ELF-1 (cell line): ENCODE data around the gene JPH2.
"Not testable (repeated sequence)": the region's sequence is repeated elsewhere in the genome, so short reads cannot be mapped to it uniquely, and the experiment has no call there.

Source experiments
- DNase-seq: peaks from one replicate; pipeline ENCODE4 v3.0.0-alpha.2; 2016; ENCODE audit warnings: low read depth, low spot score

Gene JPH2

DNA sequence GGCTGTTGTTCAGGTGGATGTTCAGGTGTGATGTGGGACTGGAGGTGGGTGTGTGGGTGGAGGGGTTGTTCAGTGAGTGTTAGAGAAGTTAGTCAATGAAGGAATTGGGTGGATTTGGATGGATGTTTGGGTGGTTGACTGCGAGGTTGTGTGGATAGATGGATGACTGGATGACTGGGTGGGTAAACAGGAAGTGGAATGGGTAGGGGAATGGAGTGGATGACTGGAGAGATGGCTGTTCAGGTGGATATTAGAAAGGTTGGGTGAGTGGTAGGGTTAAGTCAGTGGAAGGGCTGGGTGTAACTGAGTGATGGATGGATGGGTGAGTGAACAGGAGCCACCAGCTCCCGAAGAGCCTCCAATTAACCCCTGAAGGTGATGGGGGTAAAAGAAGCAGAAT is 27.9 kb downstream of the JPH2 start:
- DNase-seq: no peak

DNA sequence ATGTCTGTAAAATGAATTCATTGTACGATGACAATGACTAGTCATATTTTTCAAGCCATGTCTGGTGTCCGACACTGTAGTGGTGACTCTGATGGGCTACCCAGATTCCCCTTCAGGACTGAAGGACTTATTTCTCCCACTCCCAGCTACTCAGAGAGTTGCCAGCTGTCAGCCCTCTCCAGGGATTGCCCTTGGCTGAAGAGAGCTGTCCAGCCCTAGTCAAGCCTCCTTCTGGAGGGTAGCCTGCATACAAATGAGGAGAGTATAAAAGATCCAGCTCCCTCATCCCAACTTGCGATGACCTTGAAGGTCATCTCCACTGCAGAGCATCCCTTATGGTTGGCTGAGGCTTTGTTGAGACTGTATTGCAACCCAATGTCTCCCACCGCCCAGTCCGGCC is 29.9 kb downstream of the JPH2 start:
- DNase-seq: no peak

DNA sequence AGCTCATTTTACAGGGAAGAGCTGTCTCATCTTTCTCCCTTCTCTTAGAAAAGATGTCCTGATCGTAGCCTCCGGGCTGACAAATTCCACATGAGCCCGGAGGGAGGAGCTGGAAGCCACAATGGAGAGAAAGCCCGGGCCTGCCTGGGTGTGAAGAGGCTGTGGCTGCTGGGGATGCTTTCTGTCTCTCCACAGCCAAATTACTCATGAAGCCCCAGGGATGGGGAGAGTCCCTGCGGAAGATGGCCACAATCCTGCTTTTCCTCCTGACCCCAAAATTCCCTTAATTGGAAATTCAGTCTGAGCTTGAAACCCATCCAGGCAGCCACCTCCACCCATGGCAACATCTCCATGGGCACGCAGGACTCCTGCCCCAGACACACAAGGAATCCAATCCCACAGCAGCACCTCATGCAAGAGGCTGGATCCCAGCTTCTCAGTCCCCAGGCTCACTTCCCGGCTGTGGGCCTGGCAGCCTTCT is 32.4 kb downstream of the JPH2 start:
- DNase-seq: peak; percentile 67

DNA sequence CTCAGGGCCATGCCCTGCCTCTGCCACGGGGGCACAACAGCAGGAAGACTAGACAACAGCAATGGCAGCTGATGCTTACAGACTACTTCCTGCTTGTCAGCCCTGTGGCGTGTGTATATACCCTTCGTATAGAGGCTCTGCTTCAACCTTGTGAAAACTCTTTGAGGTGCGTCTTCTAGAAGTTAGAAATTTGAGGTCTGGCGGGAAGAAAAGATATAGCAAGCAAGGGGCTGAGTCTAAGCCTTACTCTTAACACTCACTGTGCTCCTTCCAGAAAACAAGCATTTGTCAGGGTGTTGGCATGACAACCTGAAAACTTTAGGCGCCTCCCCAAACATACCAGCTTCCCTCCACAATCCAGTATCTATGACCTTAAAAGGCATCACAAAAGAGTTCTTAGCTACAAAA is 33.3 kb downstream of the JPH2 start:
- DNase-seq: peak; percentile 39

DNA sequence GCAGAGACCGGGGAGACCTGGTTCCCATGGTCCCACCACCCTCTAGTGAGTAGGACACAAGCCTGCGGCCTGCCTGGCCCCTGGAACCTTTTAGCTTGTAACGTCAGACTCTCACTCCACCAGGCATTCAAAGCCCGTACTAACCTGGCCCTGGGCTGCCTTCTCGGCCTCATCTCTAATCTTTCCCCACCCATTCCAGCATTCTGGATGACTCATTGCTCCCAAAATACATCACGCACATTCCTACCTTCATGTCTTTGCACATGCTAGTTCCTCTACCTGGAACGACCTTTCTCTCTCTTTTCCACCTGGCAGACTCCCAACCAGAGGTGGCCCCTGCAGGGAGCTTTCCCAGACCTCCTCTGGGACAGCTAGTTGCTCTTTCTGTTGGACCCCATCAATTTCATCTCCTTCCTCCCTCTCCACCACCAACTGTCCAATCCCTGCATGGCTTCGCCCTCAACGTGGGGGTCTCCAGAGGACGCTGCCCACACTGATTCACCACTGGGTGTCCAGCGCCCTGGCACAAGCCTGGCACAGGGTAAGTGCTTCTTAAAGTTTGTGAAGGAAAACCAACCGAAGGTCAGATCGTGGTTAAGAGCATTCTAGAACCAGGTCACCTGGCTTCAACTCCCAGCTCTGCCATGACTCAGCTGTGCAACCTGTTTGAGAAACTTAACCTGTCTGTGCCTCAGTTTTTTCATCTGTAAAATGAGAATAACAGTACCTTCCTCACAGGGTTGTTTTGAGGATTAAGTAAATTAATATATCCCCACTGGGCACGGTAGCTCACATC is 35.2 kb downstream of the JPH2 start:
- DNase-seq: peak; percentile 52

DNA sequence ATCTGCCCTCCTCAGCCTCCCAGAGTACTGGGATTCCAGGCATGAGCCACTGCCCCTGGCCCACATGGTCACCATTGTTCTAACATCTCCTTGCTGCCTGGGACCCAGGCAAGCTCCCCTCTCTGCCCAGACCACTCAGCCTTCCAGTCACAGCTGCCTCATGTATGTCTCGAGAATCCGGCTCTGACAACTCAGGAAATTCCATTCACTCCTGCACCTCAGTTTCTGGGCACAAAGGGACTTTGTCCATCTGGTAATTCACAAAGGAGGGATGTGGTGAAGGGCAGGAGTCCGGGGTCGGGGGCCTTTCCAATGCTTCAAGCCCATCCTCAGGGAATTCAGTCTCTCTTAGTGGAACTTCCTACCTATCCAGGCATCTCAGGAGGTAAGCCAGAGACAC is 40.7 kb downstream of the JPH2 start:
- no peak for DNase-seq

DNA sequence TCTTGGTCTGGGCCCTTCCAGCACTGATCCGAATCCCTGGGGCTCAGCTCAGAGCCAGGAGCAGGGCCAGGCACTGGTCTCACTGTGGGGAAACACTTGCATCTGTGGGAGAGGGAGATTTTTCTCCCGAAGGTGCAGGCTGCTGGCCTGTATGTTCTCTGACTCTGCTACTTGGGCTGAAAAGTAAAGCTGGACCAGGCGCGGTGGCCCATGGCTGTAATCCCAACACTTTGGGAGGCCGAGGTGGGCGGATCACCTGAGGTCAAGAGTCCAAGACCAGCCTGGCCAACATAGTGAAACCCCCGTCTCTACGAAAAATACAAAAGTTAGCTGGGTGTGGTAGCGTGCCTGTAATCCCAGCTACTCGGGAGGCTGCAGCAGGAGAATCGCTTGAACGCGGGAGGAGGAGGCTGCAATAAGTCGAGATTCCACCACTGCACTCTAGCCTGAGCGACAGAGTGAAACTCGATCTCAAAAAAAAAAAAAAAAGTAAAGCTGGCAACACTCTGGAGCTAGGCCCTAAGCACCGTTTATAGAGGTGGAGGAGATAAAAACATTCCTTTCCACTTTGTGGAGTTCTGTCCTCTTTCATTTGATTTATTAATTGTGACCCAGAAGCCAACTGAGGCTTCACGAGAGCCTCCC is 41.7 kb downstream of the JPH2 start:
- DNase-seq: peak; percentile 57

DNA sequence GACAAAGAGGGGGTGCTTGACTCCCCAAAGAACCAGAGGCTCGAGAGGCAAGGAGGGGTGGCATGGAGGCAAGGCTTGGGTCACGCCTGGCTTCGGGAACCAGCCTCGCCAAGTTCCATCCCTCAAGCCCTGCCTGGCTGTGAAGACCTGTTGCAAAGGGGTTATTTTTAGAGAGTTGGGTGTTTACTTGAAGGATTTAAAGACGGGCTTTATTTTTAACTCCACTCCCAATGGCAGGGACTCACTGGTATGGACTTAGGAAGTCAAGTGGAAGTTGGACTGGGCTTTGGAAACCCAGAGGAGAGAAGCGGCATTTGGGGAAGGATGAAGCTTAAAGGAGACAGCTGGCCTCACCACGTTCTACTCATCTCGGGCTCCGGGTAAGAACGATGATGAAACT is 43.1 kb downstream of the JPH2 start:
- no peak for DNase-seq

DNA sequence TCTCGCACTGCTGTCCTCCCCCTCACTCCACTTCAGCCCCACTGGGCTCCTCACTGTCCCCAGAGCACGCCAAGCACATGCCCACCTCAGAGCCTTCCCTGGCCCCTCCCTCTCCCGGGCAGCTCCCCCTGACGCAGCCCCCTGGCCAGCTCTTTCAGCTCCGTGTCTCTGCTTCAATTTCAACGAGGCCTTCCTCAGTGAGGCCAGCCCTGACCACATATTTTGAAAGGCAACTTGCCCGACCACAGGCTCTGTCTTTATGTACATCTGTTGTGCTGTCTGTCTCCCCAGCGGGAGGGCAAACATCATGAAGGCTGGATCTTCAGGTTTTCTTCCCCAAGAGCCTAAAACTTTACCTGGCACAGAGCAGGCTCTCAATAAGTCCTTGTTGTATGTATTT is 44.6 kb downstream of the JPH2 start:
- no peak for DNase-seq

DNA sequence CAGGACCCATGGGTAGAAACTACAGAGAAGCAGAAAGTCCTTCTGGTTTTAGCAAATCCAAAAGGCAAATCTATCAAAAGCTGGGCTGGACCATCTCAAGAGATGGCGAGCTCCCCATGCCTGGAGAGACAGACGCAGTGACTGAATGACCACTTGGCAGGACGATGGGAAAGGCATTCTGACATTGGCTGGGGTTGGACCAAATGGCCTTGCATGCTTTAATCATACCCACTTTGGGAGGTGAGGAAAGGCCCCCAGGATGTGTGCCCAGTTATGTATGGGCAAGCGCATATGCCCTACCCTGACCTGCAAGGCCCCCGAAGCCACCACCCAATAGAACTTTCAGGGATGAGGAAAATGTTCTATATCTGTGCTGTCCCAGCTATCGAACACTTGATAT is 45.1 kb downstream of the JPH2 start:
- no peak for DNase-seq

DNA sequence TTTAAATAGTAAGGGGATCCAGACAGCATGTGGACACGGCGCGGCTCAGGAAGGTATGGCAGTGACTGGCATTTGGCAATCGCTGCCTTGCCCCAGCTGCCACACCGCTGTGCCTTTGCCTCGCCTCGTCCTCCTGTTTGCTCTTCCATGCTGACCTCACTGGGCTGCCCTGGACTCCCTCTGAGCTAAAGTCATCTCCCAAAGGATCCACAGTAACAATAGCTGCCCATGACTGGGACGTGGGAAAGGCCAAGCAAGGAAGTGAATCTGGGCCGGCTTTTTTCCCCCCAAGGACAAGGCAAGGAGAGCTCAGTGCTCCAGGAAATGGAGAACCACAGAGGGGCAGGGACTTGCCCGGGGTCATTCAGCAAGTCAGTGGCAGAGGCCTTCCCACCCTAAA is 48.1 kb downstream of the JPH2 start:
- no peak for DNase-seq

DNA sequence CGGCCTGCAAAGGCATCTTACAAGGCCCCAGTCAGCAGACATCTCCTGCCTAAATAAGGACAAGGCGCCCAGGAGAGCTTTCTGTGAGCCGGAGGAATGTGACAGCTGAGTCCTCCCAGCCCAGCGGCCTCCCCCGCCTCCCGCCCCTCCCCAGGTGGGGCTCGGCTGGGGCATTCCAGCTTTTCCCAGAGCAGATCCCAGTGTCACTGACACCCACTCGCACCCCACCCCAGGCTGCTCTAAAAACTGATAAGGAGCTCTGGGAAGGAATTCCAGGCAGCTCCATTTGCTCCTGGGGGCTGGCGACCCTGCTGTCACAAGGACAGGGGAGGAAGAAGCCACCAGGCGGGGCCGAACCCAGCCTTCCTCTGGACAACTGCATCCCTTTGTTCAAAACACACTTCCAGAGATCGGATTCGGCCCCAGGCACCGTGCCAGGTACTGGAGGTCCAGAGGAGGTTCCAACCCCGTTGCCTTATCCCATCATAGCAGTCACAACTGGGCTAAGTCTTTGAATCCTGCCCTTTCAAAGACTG is 49.7 kb downstream of the JPH2 start:
- peak; percentile 96 for DNase-seq

DNA sequence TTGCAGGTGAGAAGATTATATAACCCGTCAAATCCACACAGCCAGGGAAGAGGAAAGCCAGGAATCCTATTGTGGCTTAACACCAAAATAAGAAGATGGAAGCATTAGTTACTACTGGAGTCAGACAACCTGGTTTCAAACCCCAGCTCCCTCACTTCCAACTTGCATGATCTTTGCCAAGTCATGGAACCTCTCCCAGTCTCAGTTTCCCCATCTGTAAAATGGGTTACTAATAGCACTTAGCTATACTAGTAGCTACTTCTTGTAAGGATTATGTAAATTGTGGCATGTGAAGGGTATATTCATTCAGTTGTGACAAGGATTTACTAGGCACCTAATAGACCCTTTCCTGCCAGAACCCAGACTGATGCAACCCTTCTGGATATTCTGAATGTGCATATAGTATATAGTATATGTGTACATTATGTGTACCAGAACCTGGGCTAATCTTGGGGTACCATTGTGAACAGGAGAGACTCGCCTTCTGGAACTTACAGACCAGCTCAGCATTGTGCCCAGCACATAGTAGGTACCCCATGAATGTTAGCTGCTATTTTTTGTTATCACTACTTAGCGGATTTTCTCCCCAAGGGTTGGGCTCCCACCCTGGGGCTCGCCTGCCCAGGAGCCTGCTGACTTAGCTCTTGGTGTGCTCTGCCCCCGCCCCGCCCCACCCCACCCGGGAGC is 50.3 kb downstream of the JPH2 start:
- no peak for DNase-seq

DNA sequence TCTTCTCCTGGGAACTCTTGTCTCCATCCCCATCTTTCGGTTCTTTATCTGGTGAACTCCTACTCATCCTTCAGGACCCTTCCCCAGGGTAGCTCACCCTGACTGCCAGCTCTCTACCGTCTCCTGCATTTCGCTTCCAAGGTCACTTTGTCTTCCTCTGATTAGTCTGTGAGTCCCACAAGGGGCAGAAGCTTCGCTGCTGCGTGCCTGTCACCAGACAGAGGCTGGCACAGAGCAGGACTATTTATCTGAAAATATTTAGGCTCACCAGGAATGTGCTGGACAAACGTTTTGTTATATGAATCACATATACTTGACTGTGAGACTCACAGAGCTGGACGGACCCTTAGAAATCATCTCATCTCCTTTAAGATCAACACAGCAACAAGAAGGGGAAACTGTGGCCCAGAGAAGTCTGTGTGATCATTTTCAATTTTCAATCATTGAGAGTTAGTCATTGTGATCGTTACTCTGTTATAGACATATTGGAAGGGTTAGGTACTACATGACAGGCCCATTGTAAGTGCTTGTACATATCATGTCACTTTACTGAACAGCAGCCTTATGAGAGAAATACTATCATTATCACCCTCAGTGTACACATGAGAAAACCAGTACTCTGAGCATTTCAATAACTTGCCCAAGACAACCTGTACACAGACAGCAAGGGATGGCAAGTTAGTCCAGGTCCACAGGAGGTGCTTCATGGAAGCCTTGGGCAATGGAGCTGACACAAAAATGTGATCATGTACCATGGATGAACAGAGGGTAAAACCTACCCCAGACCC is 51.4 kb downstream of the JPH2 start:
- no peak for DNase-seq

DNA sequence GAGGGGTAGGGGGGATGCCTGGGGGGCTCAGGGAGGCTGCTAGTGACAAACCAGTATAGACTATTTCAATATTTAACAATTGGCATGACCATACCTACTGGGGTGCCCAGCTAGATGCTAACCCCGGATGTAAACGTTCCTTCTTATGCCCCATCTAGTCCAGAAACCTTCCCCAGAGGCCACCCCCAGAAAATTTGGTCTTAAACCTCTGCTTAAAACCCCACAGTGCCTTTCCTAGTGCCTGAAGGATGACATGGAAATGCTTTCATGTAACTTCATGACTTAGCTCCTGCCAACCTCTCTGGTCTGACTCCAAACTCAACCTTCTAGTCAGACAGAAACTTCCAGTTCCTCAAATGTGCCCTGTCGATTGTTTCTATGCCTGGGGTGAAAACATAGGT is 52.0 kb downstream of the JPH2 start:
- peak; percentile 57 for DNase-seq

DNA sequence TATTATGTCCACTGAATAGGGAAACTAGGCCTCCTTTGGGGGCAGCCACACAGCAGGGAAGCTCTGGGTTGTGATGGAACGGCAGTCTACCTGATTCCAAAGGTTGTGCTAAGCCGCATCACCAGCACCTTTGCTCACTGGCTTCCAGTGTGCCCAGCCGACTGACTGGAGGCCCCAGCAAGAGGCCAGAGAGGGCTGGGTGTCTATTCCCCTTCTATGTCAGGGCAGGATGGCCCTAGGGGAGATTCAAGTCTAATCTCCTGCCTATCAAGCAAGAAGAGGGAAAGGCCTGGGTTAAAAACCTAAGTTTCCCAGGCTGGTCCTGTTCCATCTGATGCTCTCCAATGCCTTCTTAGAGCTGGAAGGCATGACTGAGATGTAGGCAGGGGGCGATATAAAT is 53.6 kb downstream of the JPH2 start:
- peak; percentile 54 for DNase-seq

DNA sequence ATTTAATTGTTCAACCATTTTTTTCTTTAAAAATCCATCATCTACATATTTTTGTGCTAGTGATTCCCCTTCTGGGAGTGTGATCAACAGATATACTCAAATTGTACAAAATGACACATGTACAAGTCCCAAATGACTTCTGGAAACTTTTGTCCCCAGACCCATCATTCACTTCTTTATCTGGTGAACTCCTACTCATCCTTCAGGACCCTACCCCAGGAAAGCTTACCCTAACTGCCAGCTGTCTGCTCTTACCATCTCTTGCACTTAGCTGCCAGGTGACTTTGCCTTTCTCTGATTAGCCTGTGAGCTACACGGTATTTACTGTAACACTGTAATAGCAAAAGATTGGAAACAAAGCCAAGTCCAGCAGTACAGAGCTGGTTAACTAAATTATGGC is 55.3 kb downstream of the JPH2 start:
- no peak for DNase-seq

DNA sequence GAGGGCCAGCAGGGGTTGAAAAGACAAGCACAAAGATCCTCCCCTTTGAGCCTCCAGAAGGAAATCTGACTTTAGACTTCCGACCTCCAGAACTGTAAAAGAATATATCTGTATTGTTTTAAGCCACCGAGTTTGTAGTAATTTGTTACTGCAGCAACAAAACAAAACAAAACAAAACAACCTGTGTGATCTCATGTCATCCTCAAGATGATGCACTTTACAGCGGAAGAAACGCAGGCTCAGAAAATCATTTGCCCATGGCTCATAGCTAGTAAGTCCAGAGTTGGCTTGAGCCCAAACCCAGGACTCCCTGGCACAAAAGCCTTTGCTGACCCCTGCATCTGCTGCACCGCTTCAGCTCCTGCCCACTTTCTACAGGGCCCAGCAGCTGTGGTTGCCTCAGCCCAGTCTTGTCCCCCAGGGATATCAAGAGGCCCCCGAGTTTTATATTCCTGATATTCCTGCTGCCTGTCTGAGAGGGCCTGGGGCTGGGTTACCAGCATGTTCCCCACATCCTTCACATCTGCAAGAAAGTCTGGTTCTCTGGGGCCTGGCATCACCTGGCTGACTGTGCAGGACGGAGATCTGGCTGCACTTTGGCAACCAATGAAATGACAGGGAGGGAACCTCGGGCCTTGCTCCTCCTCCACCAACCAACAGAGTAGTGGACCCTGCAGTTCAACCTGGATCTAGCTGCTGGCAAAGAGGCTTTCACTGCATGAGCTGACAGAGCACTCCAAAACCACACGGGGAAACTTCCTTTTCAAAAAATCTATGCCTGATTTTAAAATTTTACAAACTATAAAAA is 56.9 kb downstream of the JPH2 start:
- DNase-seq: no peak

DNA sequence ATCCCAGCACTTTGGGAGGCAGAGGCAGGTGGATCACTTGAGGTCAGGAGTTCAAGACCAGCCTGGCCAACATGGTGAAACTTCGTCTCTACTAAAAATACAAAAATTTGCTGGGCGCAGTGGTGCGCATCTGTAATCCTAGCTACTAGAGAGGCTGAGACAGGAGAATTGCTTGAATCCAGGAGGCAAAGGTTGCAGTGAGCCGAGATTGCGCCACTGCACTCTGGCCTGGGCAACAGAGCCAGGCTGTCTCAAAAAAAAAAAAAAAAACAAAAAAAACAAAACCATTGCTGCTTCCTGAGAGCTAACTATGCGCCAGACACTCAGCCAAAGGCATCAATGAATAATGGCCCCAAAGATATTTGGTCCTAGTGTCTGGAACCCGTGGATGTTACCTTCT is 57.7 kb downstream of the JPH2 start:
- DNase-seq: not testable (repeated sequence)

DNA sequence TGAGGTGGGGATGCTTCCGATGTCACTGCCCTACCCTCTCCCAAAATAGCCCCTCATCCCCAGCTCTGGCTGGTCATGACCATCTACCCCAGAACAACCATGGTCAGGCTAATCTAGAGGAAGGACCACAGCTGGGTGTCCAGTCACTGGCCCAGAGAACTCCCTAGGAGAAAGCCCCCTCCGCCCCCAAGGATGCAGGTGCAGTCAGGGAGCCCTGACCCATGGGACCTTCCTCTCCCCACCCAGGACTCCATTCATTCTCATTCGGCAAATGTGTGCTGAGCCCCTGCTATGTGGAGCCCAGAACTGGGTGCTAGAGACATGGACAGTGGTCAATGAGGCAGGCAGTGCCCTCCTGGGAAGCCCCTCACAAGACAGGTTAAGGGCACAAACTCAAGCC is 60.5 kb downstream of the JPH2 start:
- DNase-seq: no peak
